DOHH2 (cell line): ENCODE data around the gene R3HDM2.

ENCODE experiments used
- CTCF ChIP-seq: fragments of 200-600 bp; sonication (generic); IDR thresholded peaks from one replicate; pipeline ENCODE4 v1.5.1; 2014; ENCODE audit warnings: antibody characterized with exemption, mild to moderate bottlenecking, low read depth, low read length; ENCODE audit not compliant: poor library complexity, severe bottlenecking
- EZH2phosphoT487 ChIP-seq: fragments of 200-600 bp; sonication (generic); IDR thresholded peaks from 2 replicates; pipeline ENCODE4 v1.6.1; 2017; ENCODE audit warnings: borderline replicate concordance, mild to moderate bottlenecking, antibody characterized with exemption, low read length, moderate library complexity, mixed read lengths

DNA sequence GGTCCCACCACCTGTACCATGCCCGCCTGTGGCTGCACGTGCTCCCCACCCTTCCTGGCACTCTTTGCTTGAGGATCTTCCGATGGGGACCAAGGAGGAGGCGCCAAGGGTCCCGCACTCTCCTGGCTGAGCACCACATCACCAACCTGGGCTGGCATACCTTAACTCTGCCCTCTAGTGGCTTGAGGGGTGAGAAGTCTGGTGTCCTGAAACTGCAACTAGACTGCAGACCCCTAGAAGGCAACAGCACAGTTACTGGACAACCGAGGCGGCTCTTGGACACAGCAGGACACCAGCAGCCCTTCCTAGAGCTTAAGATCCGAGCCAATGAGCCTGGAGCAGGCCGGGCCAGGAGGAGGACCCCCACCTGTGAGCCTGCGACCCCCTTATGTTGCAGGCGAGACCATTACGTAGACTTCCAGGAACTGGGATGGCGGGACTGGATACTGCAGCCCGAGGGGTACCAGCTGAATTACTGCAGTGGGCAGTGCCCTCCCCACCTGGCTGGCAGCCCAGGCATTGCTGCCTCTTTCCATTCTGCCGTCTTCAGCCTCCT, 25.4 kb upstream of the R3HDM2 start:
- TF ChIP-seq EZH2phosphoT487: no peak
- peak; percentile 88 for TF ChIP-seq CTCF
